Astrocyte (in vitro differentiated cells and primary cell): ENCODE data around the gene ATP10A. TPM values are rescaled to one million over a fixed set of nuclear protein-coding genes. Genes with fewer than 3 reads are reported as not detected.
A peak's percentile ranks its signal among the peaks of the same experiment; 100 is the strongest.
"Not testable (repeated sequence)": the region's sequence is repeated elsewhere in the genome, so short reads cannot be mapped to it uniquely, and the experiment has no call there.

Experiments used
- DNase-seq: peaks from one replicate; pipeline ENCODE4 v3.0.0-alpha.2; 2010; ENCODE audit warnings: low read depth
- FAIRE-seq: peaks from 2 replicates; lab custom pipeline; 2011; peaks lifted over from hg19 to GRCh38; lab: Jason Lieb, UNC
- H2AFZ ChIP-seq: 2 replicates; pipeline ENCODE4 v1.6.0; 2012; ENCODE audit warnings: low read depth, low read length, inconsistent platforms
- H3K27ac ChIP-seq: 2 replicates; pipeline ENCODE4 v1.5.1; 2011; ENCODE audit warnings: low read depth, low read length, inconsistent platforms
- H3K27me3 ChIP-seq: 2 replicates; pipeline ENCODE4 v1.6.0; 2011; ENCODE audit warnings: low read length, inconsistent platforms; ENCODE audit not compliant: insufficient read depth
- H3K36me3 ChIP-seq: 2 replicates; pipeline ENCODE4 v1.5.1; 2011; ENCODE audit warnings: low read length, inconsistent platforms; ENCODE audit not compliant: insufficient read depth
- H3K4me1 ChIP-seq: 2 replicates; pipeline ENCODE4 v1.5.1; 2011; ENCODE audit warnings: low read length, inconsistent platforms; ENCODE audit not compliant: insufficient read depth
- H3K4me2 ChIP-seq: 2 replicates; pipeline ENCODE4 v1.6.0; 2012; ENCODE audit warnings: low read length, inconsistent platforms
- H3K4me3 ChIP-seq: 2 replicates; pipeline ENCODE4 v1.5.1; 2011; ENCODE audit warnings: low read depth, mild to moderate bottlenecking, low read length, inconsistent platforms; ENCODE audit not compliant: insufficient read depth
- H3K79me2 ChIP-seq: 2 replicates; pipeline ENCODE4 v1.6.0; 2012; ENCODE audit warnings: mild to moderate bottlenecking, low read length, inconsistent platforms; ENCODE audit not compliant: insufficient read depth
- H3K9ac ChIP-seq: 2 replicates; pipeline ENCODE4 v1.6.0; 2012; ENCODE audit warnings: mild to moderate bottlenecking, low read length, inconsistent platforms
- H3K9me3 ChIP-seq: 2 replicates; pipeline ENCODE4 v1.5.1; 2012; ENCODE audit warnings: low read depth, mild to moderate bottlenecking, low read length, inconsistent platforms; ENCODE audit not compliant: insufficient read depth
- H4K20me1 ChIP-seq: 2 replicates; pipeline ENCODE4 v1.6.0; 2012; ENCODE audit warnings: low read length, inconsistent platforms; ENCODE audit not compliant: insufficient read depth
- H3K27ac Mint-ChIP-seq: one replicate; pipeline ENCODE4 v1.8.0; 2021; ENCODE audit warnings: mild to moderate bottlenecking, mixed read lengths; ENCODE audit not compliant: unreplicated experiment
- H3K27me3 Mint-ChIP-seq: one replicate; pipeline ENCODE4 v1.8.0; 2021; ENCODE audit warnings: low read depth, mixed read lengths; ENCODE audit not compliant: unreplicated experiment
- H3K36me3 Mint-ChIP-seq: one replicate; pipeline ENCODE4 v1.8.0; 2021; ENCODE audit warnings: low read depth, mixed read lengths; ENCODE audit not compliant: unreplicated experiment
- H3K4me1 Mint-ChIP-seq: one replicate; pipeline ENCODE4 v1.8.0; 2021; ENCODE audit warnings: low read depth, mixed read lengths; ENCODE audit not compliant: unreplicated experiment
- H3K4me3 Mint-ChIP-seq: one replicate; pipeline ENCODE4 v1.8.0; 2021; ENCODE audit warnings: mild to moderate bottlenecking, moderate library complexity, mixed read lengths; ENCODE audit not compliant: unreplicated experiment
- H3K9me3 Mint-ChIP-seq: one replicate; pipeline ENCODE4 v1.8.0; 2021; ENCODE audit warnings: mild to moderate bottlenecking, mixed read lengths; ENCODE audit not compliant: unreplicated experiment
- CTCF ChIP-seq: IDR thresholded peaks from 2 replicates; pipeline ENCODE4 v1.5.1; 2011; ENCODE audit warnings: low read depth, mild to moderate bottlenecking, inconsistent platforms, low read length, moderate library complexity; ENCODE audit not compliant: insufficient read depth
- EZH2 ChIP-seq: IDR thresholded peaks from 2 replicates; pipeline ENCODE4 v1.6.1; 2012; ENCODE audit warnings: mild to moderate bottlenecking, low read length, inconsistent platforms; ENCODE audit not compliant: insufficient read depth
- total RNA-seq: library from RNA; stranded (reverse); gene quantifications from 2 replicates; pipeline ENCODE4 v1.2.1, GENCODE V29; 2021

The ATP10A gene
- total RNA-seq, 1 donor from 2014 or later: 21.1 TPM

DNA sequence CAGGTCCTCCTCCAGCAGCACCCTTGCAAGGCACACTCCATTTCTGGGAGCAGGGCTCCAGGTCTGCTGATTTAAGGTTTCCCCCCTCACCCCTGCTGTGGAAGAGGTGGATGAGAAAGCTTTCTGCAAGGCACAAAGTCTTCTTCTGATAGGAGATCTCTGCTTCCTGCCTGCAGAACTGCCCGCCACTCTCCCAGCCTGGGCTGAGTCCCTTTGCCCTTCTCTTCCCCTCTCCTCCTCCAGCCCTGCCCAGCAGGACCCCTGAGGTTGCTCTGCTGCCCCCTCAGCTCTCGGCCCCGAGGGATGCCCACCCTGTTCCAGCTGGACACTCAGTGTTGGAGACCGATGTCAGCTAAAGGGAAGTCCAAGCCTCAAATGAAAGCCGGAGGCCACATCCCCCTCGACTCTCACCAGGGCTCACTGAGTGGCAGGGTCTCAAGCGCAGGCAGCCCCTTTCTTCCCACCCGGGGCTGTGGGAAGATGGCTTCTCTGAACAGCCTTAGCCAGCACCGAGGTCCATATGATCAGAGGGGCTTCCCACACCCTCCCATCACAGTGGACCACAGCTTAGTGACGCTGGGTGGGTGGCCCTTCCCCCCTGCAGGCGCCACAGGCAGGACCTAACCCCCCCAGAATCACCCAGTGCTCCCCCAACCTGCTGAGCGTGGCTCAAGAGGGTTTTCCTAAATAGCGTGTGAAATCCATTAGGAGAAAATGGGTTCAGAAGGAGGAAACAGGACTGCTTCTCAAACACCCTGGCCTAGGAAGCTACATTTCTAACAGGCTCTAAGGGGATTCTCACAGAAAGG is 4.0 kb downstream of the ATP10A start:
- Histone ChIP-seq H3K9me3 (no peaks in the 10 kb centered on the region), H3K4me2 (peak overlapping the region; percentile 89), H3K4me1 (peaks cover 13% of the 10 kb centered on the region), H2AFZ (no peak overlapping the region), H3K4me3 (no peak overlapping the region), H3K36me3 (no peaks in the 10 kb centered on the region), H3K27me3 (no peaks in the 10 kb centered on the region), H3K9ac (no peak overlapping the region), H3K27ac (no peak overlapping the region), H4K20me1 (peaks cover 30% of the 10 kb centered on the region), H3K79me2 (peaks cover 82% of the 10 kb centered on the region)
- peaks cover 4% of the 10 kb centered on the region for H3K9me3 Mint-ChIP-seq
- H3K4me1 Mint-ChIP-seq: peaks cover 35% of the 10 kb centered on the region
- no peak overlapping the region for H3K27ac Mint-ChIP-seq
- DNase-seq: no peak
- H3K27me3 Mint-ChIP-seq: peaks cover 9% of the 10 kb centered on the region
- TF ChIP-seq EZH2: no peak
- no peak for TF ChIP-seq CTCF
- H3K36me3 Mint-ChIP-seq: peaks cover 27% of the 10 kb centered on the region
- peak overlapping the region; percentile 91 for H3K4me3 Mint-ChIP-seq
- FAIRE-seq: no peak

DNA sequence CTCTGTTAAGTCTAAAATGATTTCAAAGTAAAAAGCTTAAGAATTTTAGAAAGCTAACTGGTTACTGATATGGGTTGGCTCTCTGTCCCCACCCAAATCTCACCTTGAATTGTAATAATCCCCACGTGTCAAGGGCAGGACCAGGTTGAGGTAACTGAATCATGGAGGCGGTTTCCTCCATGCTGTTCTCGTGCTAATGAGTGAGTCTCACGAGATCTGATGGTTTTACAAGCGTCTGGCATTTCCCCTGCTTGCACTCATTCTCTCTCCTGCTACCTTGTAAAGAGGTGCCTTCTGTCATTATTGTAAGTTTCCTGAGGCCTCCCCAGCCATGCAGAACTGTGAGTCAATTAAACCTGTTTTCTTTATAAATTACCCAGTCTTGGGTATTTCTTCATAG is 7.1 kb downstream of the ATP10A start:
- not testable (repeated sequence) for H3K27ac ChIP-seq, H3K27me3 ChIP-seq, FAIRE-seq, H3K36me3 ChIP-seq, H3K4me3 ChIP-seq, H3K4me3 Mint-ChIP-seq, H3K9ac ChIP-seq, H3K9me3 Mint-ChIP-seq, H2AFZ ChIP-seq, H3K27me3 Mint-ChIP-seq, H3K4me2 ChIP-seq, H3K9me3 ChIP-seq, DNase-seq, H3K4me1 ChIP-seq
- Histone ChIP-seq H3K79me2 (peaks cover 93% of the 10 kb centered on the region), H4K20me1 (peaks cover 26% of the 10 kb centered on the region)
- peaks cover 50% of the 10 kb centered on the region for H3K4me1 Mint-ChIP-seq
- H3K27ac Mint-ChIP-seq: peak overlapping the region; percentile 2
- peaks cover 18% of the 10 kb centered on the region for H3K36me3 Mint-ChIP-seq

DNA sequence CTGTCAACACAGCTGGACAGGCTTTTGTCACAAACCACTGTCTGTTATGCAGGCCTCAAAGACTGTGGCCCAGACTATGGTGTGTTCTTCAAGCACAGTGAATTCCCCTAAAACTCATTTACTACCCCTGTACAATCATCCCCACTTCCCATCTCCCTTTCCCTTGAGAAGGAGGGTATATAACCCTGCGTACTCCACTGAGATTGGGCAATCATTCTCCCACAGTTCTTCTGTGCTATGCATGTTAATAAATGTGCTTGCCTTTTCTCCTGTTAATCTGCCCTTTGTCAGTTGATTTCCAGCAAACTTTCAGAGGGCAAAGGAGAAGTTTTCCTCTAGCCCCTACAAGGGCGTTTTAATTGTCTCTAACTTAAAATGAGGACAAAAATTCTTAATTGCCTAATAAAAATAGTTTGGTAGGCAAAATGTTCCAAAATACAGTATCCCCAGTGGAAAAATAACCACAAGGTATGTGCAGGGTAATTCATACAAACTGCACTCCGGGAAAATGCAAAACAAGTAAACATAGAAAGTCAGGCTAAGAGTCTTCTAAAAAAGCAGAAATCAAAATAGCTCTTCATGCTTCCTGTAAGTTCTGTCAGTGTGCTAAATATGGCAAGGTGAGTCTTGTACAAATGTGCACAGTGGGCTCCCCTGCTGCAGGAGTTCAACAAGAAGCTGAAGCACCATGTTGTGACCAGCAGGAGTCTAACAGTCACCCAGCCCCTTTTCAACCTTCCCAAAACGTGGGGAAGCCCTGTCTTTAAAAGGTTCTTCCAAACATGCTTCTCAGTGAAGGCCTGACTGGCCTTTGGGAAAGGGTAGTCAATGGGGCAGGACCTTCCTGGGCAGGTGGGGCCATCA is 10.2 kb downstream of the ATP10A start:
- Histone ChIP-seq H3K9me3 (no peaks in the 10 kb centered on the region), H3K79me2 (peaks cover 78% of the 10 kb centered on the region), H4K20me1 (peaks cover under 1% of the 10 kb centered on the region), H2AFZ (no peak overlapping the region), H3K9ac (no peak overlapping the region), H3K27ac (no peak overlapping the region), H3K36me3 (no peaks in the 10 kb centered on the region), H3K4me1 (peaks cover 26% of the 10 kb centered on the region), H3K4me3 (no peak overlapping the region), H3K27me3 (no peaks in the 10 kb centered on the region), H3K4me2 (no peak overlapping the region)
- no peak for FAIRE-seq
- H3K27ac Mint-ChIP-seq: peak overlapping the region; percentile 34
- no peak for TF ChIP-seq EZH2
- no peak for TF ChIP-seq CTCF
- DNase-seq: no peak
- H3K4me1 Mint-ChIP-seq: peaks cover 54% of the 10 kb centered on the region
- peak overlapping the region; percentile 13 for H3K4me3 Mint-ChIP-seq
- H3K27me3 Mint-ChIP-seq: no peaks in the 10 kb centered on the region
- H3K9me3 Mint-ChIP-seq: no peaks in the 10 kb centered on the region
- peaks cover 13% of the 10 kb centered on the region for H3K36me3 Mint-ChIP-seq
